Activated CD4-positive, alpha-beta T cell treated with anti-CD3 and anti-CD28 coated beads, Interleukin-2, amount 50 U/mL, for 24 hours (primary cell): Measurements from ENCODE around the gene LILRA1.
"Not testable (repeated sequence)": the region's sequence is repeated elsewhere in the genome, so short reads cannot be mapped to it uniquely, and the experiment has no call there.

Experiments used
- DNase-seq, 2 donors: peaks; one replicate each; pipeline ENCODE4 v3.0.0-alpha.2; 2020; ENCODE audit warnings: low read depth in 1 of 2, low spot score in 1 of 2

LILRA1 gene

DNA sequence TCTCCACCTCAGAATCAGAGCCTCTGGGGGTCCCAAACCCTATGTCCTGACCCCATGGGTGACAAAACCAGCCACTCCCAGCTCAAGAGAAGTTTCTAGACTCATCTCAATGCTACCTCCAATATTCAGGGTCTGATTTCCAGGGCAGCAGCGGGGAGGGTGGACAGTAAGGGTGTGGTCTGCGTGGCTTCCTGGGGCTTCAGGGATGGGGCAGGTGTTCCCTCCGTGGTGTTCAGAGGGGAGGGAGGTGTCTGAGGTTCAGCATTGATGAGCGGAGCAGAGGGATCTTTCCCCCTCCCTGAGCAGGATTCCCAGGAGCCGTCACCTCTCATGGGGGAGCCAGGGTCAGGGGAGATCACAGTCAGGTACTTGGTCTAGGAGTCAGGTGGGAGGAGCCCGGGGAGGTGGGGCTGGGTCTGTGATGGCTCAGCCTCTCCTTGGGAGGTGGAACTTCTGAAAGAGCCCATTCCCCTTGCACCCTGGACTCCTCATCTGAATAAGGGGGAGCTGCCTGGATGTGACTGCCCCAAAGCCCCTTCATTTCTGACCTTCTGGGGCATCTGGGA is 16.9 kb upstream of the LILRA1 start:
- DNase-seq: no peak

DNA sequence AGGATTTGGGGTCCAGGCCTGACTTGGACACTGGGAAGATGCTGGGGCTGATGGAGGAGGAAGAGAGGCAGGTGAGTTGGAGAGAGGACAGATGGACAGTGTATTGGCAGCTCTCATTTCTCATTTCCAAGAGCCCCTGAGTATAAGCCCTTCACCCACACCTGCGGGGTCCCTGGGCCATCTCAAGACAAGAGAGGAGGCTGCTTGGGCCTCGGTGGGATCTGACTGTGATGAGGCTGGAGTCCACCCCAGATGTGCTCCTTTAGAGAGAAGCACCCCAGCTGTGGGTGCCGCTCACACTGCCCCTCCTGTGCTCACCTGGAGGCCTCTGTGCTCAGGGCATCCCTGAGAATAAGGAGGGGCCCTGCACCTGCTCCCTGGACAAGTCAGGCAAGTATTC is 16.1 kb upstream of the LILRA1 start:
- no peak for DNase-seq

DNA sequence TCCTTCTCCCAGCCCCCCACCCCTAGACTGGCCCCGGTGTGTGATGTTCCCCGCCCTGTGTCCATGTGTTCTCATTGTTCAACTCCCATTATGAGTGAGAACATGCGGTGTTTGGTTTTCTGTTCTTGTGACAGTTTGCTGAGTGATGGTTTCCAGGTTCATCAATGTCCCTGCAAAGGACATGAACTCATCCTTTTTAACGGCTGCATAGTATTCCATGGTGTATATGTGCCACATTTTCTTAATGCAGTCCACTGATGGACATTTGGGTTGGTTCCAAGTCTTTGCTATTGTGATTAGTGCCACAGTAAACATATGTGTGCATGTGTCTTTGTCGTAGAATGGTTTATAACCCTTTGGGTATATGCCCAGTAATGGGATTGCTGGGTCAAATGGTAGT is 15.2 kb upstream of the LILRA1 start:
- not testable (repeated sequence) for DNase-seq

DNA sequence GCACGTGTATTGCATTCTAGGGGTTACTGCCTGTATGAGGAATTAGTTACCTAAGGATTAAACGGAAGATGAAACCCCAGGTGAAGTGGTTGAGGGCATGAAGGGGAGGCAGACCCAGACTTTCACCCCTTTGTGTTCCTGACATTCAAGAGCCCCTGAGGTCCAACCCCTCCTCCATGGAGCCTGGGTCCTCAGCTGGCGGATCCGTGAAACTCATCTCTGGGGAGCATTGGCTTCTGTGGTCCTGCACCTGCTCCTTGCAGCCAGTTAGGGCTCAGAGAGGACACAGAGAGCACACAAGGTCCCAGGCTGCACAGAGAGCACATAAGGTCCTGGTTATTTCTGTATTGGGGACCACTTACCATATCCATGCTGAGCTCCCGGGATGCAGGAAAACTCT is 7.0 kb upstream of the LILRA1 start:
- no peak for DNase-seq

DNA sequence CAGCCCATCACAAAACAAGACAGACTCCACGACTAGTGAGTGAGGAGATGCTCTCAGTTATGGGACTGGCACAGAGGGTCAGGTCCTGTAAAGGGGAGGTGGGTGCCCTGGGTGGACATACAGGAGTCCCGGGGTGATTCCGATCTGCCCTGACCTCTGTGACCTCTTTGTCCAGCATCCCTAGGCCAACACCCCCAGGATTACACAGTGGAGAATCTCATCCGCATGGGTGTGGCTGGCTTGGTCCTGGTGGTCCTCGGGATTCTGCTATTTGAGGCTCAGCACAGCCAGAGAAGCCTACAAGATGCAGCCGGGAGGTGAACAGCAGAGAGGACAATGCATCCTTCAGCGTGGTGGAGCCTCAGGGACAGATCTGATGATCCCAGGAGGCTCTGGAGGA is 6.4 kb upstream of the LILRA1 start:
- no peak for DNase-seq

DNA sequence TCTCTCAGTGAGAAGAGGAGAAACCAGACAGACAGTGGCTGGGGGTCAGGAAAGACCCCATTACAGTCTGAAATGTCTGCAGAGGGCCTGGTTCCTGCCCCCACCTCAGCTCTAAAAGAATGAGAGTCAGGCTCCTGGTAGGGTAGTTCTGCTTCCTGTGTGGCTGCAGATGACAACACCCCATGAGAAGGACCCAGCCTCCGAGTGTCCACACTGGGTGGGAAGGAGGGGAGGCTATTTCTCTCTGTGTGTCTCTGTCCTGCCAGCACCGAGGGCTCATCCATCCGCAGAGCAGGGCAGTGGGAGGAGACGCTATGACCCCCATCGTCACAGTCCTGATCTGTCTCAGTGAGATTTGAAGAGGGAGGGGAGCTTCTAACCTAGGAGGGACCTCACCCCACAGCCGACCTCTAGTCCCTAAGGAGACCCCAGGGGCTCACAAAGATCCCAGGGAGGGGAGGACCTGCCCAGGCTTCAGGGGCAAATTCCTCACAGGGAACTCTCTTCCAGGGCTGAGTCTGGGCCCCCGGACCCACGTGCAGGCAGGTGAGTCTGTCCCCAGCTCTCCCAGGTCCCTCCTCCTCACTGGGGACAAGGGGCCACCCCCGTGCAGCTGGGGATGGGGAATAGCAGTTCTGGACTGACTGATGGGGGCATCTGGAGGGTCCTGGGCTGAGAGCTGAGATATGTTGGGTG is 647 bp downstream of the LILRA1 start:
- not testable (repeated sequence) for DNase-seq

DNA sequence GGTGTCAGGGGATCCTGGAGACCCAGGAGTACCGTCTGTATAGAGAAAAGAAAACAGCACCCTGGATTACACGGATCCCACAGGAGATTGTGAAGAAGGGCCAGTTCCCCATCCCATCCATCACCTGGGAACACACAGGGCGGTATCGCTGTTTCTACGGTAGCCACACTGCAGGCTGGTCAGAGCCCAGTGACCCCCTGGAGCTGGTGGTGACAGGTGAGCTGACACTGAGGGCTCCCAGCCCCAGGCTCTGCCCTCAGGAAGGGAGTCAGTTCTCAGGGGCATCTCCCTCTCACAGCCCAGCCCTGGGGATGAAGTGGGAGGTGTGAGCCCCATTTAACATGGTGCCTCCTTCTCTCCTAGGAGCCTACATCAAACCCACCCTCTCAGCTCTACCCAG is 1.3 kb downstream of the LILRA1 start:
- DNase-seq: no peak

DNA sequence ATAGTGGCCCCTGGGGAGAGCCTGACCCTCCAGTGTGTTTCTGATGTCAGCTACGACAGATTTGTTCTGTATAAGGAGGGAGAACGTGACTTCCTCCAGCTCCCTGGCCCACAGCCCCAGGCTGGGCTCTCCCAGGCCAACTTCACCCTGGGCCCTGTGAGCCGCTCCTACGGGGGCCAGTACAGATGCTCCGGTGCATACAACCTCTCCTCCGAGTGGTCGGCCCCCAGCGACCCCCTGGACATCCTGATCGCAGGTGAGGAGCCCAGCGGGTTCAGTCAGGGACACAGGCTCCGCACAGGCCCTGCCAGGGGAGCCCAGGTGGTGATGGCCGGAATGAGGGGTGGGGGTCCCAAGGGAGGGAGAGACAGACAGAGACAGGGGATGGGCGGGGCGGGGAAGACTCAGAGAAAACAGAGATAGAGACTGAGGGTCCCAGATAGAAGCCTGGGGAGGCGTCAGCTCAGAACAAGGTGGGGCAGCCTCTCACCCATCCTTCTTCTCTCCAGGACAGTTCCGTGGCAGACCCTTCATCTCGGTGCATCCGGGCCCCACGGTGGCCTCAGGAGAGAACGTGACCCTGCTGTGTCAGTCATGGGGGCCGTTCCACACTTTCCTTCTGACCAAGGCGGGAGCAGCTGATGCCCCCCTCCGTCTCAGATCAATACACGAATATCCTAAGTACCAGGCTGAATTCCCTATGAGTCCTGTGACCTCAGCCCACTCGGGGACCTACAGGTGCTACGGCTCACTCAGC is 2.4 kb downstream of the LILRA1 start:
- not testable (repeated sequence) for DNase-seq

DNA sequence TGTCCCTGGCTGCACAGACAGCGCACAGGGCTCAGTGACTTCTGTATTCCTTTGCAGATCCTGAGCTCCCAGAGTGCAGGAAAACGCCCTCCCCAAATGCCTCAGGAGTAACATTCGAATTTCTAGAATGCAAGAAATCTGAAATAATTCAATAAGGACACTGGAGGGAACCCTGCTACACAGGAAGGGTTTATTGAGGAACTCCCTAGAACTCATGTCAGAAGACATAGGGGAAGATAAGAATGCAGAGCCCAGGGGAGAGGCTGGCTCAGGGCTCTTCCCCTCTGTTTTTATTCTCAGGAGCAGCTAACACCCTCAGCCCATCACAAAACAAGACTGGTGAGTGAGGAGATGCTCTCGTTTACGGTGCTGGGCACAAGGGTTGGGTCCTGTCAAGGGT is 6.8 kb downstream of the LILRA1 start:
- DNase-seq: no peak

DNA sequence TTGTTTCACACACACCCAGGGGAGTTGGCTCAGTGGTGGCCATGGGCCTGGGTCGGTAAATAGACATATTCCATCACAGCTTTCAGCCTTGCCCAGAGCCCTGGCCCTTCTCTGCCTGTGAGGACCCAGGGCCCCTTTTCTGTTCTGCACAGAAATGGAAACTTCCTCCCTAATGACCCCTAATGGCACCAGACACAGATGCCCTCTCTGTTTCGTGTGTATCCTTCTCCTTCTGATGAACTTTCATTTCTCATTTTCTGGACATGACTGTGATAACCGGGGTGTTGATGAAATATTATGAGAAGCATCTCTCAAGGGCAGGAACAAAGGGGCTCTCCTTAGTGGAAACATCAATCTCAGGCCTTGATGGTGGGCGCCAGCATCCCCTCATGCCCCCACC is 12.8 kb downstream of the LILRA1 start:
- DNase-seq: no peak

DNA sequence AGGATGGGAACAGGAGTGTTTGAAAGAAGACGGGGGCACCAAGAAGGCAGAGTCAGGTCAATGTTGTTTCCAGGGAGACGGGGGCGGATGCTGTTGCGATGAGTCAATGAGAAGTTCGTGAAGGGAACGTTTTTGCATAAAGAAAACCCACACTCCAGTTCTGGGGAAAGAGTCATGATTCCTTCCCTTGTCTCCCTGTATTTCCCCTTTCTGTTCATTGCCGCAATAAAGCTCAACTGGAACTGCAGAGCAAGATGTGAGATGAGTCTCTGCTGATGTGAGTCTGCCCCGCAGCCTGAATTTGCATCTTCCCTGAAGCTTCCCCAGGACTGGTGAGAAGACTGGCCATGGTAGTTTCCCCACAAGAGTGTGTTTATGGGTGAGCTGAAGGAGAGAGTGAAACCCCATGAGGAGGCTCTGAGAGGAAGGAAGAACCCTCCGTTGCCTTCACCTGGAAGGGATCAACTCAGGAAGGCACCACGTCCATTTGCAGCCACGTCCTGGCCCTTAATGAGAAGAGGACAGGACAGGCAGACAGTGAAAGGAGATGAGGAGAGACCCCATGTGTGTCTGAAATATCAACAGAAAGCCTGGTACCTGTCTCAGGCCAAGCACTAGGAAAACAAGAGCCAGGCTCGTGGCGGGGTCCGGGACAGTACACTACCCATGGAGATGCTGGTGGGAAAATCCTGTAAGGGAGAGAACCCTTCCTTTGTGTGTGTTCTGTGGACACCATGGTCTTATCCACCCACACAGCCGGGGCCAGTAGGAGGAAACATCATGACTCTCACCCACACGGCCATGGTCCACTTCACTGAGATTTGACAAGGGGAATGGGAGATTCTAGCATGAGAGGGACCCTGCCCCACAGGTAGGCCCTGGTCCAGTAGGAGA is 13.7 kb downstream of the LILRA1 start:
- no peak for DNase-seq

DNA sequence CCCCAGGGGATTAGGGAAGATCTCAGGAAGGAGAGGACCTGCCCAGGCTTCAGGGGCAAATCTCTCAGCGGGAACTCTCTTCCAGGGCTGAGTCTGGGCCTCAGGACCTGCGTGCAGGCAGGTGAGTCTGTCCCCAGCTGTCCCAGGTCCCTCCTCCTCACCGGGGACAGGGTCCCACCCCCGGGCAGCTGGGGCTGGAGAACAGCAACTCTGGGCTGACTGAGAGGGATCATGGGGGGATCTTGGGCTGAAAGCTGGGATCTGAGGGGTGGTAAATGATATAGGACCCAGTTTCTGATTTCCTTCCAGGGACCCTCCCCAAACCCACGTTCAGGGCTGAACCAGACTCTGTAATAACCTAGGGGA is 14.3 kb downstream of the LILRA1 start:
- no peak for DNase-seq

DNA sequence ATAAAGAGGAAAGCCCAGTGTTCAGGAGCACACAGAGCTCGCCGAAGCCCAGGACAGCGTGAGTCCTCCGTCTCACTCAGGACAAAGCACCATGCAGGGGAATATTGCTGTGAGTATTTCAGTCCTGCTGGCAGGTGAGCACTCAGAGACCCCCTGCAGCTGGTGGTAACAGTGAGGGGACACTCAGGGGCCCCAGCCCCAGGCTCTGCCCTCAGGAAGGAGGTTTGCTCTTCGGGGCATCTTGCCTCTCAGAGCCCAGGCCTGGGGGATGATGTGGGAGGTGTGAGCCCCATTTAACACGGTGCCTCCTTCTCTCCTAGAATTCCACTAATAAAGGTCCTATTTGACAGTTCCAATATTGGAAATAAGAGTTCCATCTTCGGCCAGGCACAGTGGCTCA is 14.8 kb downstream of the LILRA1 start:
- no peak for DNase-seq

DNA sequence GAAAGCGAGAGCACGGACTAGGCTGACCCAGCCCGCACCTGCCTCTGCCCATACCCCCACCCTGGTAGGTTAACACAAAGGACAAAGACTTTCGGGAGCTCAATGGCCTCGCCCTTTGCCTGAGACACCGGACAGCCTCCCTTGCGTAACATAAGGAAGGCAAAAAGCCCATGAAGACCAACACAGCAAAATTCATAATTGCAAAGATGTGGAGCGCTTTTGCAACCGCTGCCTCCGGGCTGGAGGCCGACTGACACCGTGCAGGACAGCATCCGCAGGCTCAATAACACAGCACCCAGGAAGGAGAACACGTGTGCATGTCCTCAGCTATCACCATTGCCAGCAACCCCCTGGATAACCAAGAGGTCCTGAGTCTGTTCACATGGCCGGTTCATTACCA is 15.4 kb downstream of the LILRA1 start:
- no peak for DNase-seq

DNA sequence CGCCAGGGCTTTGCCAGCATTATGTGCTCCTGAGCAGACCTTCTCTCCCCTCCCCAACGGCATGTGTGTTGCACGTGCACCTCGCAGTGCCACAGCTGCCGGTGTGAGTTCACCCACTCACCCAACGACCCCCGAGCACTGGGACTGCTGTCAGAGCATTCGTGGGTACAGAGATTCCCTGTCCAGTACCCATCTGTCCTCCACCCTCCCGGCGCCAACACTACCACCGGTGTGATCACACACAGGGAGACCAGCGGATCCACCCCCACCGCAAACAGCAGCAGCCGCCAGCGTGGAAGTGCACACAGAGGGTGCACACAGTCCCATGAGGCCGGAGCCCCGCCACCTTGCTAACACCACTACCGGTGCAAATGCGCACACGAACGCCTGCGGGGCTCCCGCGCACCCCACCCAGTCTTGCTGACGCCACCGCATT is 15.9 kb downstream of the LILRA1 start:
- no peak for DNase-seq

DNA sequence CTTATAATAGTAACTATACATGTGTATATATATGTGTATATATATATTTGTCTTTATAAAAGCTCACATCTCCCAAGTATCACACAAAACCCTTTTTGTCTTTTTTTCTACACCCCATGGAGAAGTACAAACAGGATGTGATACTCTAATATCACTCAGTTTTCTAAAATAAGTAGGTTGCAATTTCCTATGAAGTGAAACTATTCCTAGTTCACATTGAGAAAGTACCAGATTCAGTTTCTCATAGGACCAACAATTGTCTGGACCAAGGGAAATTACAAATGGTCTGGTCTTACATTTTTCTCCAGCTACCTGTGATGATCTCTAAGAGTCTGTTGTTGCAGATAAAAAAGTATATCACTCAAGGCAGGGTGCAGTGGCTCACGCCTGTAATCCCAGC is 19.0 kb downstream of the LILRA1 start:
- DNase-seq: no peak

DNA sequence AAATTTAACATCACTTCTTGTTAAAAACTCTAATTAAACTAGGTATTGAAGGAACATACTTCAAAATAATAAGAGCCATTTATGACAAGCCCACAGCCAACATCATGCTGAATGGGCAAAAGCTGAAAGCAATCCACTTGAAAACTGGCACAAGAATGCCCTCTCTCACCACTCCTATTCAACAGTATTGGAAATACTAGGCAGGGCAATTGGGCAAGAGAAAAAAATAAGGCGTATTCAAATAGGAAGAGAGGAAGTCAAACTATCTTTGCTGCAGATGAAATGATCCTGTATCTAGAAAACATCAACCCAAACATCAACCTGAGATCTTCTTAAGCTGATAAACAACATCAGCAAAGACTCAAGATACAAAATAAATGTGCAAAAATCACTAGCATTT is 21.3 kb downstream of the LILRA1 start:
- no peak for DNase-seq

DNA sequence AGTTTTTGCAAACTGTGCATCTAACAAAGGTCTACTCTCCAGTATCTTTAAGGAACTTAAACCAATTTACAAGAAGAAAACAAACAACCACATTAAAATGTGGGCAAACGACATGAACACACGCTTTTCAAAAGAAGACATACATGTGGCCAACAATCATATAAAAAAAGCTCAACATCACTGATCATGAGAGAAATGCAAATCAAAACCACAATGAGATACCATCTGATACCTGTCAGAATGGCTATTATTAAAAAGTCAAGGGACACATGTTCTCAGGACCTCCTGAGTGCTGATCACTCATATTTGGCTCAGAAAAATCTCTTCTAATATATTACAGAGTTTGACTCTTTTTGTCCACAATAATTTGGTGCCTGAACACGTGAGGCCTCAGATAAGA is 22.6 kb downstream of the LILRA1 start:
- DNase-seq: no peak

DNA sequence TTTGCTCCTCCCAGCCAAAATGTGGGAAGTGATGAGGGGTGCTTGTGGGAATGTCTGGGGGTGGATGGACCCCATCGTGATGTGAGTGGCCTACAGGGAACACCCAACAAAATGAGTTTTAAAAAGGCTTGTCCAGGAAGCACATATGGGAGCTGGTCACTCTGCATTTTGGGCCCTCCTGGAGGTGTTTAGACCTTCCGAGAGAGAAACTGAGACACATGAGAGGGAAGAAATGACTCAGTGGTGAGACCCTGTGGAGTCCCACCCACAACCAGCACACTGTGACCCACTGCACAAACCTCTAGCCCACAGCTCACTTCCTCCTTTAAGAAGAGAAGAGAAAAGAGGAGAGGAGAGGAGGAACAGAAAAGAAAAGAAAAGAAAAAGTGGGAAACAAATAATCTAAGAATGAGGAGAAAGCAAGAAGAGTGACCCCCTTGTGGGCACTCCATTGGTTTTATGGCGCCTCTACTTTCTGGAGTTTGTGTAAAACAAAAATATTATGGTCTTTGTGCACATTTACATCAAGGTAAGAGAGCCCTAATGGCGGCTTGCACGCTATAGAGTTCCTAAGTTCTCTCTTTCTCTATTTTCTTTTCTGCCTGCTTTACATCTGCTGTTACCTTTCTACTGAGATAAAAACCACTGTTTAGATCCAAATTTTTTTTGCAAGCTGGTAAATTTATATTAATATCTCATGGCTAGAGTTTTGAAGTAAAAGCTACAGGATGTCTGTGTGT is 23.6 kb downstream of the LILRA1 start:
- no peak for DNase-seq

DNA sequence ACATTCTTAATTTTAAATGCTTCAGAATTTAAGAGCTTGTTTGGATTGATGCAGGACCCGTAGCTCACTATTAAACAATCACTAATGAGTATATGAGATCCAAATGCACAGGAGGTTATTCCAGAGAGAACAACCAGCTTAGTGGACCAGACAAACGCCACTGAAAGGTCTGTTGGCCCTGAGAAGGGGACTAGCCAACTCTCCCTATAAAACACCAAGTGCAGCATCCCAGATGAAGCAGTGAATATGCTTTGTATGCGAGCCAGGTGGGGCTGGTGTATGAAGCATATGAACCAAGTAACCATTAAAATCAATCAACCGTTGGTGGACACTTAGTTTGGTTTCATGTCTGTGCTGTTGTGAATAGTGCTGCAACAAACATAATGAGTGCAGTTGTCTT is 27.0 kb downstream of the LILRA1 start:
- no peak for DNase-seq

DNA sequence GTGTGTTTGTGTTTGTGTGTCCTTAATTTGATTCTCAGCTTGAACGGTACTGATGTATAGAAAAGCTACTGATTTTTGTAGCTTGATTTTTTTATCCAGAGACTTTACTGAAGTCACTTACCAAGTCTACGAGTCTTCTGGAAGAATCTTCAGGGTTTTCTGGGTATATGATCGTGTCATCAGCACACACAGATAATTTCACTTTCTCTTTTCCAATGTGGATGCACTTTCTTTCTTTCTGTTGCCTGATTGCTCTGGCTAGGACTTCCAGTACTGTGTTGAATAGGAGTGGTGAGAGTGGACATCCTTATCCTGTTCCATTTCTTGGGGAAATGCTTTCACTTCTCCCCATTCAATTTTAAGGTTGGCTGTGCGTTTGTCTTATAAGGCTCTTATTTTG is 29.0 kb downstream of the LILRA1 start:
- no peak for DNase-seq
